T-helper 2 cell treated with Interferon-gamma antibody and Interleukin-4, amounts not matched to agents 100 ng/mL and 5 ng/mL, for 36 hours (primary cell): Measurements from ENCODE around the gene SERPINF2. TPM values are rescaled to one million over a fixed set of nuclear protein-coding genes. Genes with fewer than 3 reads are reported as not detected.
"Not testable (repeated sequence)": the region's sequence is repeated elsewhere in the genome, so short reads cannot be mapped to it uniquely, and the experiment has no call there.

Source experiments
- intact Hi-C: fragments of 100-400 bp; cut with micrococcal nuclease; formaldehyde crosslinking; loops from one replicate; pipeline ENCODE4 v1.15.1; 2023
- total RNA-seq: library from RNA; stranded (reverse); gene quantifications from 2 replicates; pipeline ENCODE4 v1.2.3, GENCODE V29; 2022

The SERPINF2 gene
- total RNA-seq, 1 donor from 2014 or later, result 0.48 TPM

- intact Hi-C loops, result no loop called here
Measured at GRCh38 chr17:1786708-1787107, 44.0 kb downstream of the SERPINF2 start.

GRCh38 chr17:1787301-1787902, 44.7 kb downstream of the SERPINF2 start:
- intact Hi-C loops, result no loop called here

GRCh38 chr17:1789936-1790335, 47.3 kb downstream of the SERPINF2 start:
- intact Hi-C loops, result no loop called here

DNA sequence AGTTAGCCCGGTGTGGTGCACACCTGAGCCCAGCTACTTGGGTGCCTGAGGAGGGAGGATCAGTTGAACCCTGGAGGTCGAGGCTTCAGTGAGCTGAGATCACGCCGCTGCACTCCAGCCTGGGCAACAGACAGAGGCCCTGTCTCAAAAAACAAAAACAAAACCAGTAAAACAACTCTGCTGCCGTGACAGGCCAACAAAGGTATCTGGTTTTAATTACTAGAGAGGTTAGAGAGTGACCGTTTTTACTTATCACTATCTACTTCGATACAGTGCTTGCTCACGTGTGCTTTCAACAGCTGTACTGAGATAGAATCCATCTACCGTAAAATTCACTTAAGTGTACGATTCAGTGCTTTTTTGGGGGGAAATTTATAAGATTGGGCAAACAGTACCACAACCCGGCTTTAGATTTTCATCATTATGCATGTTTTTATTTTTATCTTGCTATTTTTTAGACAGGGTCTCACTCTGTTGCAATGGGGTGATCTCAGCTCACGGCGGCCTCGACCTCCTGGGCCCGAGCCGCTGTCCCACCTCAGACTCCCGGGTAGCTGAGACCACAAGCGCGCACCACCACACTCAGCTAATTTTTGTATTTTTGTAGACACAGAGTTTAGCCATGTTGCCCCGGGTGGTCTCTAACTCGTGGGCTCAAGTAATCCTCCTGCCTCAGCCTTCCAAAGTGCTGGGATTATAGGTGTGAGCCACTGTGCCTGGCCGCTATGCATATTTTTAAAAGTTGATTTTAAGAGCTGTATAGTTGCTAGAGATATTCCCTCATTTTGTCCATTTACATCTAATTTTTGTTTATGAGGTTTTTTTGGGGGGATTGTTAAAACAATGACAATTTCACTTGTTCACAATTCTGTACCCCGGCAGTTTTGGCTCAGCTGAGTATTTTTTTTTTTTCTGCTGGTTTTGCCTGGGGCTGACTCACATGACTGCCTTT, 50.1 kb downstream of the SERPINF2 start:
- intact Hi-C loops, result no loop called here

GRCh38 chr17:1793447-1793806, 50.8 kb downstream of the SERPINF2 start:
- intact Hi-C loops, result no loop called here

DNA sequence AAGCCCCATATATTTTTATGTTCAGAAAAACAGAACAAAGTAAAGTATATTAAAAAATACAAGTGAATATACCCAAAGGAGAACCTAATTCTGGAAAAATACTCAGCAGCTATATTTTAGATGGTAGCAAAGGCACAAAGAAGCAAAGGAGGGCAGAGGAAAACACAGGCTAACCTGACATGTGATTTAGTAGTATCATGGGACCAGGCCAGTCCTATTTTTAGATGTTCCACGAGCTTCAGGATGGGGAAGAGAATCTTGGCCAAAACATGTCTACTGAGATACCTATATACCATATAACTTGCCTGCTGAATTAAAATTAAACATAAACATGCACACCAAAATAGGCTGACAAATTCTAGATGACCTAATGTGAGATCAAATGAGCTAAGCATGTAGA, 54.1 kb downstream of the SERPINF2 start:
- intact Hi-C loops, result no loop called here

DNA sequence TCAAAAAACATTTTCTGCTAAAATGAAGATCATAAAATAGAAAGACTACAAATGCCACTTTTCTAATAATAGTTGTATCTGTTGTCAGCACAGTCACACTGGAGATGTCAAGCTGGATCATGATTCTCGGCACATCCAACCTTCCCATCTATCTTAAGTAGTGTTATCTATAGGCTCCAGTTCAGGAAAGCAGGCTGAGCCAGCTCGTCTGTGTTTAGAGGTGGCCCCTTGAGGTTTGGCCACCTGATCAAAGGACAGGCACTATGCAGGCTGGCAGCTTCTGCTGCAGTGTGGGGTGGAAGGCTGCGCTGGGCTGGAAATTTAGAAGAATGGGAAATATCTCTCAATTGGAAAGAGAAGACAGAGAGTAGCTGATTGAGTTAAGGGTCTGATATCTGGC, 54.7 kb downstream of the SERPINF2 start:
- intact Hi-C loops, result no loop called here

- intact Hi-C loops, result not testable (repeated sequence)
Measured at GRCh38 chr17:1797846-1798245, 55.2 kb downstream of the SERPINF2 start.

DNA sequence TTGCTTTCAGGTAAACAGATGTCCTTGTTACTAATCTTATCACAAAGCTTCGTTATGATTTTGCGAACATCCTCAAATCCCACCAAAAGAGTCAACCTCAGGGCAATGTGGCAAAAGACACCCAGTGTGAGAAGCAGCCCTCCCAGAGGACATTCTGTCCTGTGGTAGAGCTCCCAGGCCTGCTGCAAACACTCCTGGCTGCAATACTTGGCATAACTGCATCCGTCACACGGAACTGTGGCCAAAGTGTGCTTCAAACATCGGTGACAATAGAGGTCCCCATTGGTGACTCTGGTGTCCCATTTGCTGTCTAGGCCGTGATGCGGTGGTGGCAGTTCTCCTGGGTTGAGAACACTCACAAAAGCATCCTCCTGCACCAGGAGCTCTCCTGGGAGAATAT, 57.6 kb downstream of the SERPINF2 start:
- intact Hi-C loops, result no loop called here

DNA sequence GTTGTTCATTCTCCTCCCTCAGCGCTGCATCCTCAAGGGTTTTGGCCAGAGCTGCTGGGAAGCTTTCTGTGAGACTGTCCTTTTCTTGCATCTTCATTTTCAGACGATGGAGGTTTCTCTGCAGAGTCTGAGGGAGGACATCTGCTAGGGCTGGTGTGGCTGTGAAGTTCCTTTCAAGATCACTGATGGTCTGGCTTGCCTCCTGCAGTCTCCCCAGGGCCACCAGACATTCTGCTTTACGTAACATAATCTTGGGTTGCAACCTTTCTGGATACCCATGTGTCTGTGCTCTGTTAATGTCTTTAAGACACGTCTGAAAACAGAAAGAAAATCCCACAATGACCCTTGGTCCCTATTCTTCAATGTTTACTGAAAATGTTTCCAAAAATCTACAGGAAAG, 58.0 kb downstream of the SERPINF2 start:
- intact Hi-C loops, result no loop called here

DNA sequence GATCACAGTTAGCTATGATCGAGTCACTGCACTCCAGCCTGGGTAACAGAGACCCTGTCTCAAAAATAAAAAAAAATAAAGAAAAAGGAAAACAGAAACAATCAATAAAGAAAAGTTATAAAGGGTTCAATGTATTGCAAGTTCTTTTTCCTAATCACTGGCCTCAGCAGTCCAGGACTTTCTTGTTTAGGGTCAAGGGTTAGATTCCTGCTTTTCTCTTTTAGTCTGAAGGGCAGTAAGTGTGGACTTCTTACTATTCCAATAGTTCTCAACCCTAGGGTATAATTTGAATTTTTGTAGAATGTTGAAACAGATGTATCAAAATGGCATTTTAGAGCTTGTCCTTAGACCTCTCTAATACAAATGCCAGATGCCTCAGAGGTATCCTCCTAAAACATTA, 59.8 kb downstream of the SERPINF2 start:
- intact Hi-C loops, result no loop called here

DNA sequence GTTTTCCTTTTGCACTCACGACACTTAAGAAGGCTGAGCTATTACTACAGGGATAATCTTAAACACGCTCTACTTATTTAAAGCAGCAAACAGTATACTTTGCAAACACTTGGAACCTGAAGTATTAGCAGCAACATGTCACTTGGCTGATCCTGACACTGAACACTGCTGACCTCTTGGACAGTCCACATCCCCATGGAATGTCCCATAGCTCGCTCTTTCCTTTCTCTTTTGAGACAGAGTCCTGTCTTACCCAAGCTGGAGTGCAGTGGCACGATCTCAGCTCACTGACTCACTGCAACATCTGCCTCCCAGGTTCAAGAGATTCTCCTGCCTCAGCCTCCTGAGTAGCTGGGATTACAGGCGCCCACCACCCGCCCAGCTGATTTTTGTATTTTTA, 60.6 kb downstream of the SERPINF2 start:
- intact Hi-C loops, result no loop called here

Other genes with a start within 250 kb of the SERPINF2 start
- gene INPP5K, start 226.3 kb upstream of the SERPINF2 start, total RNA-seq, result 42.2 and 43.8 TPM in 2 replicates
- gene PITPNA, start 180.1 kb upstream of the SERPINF2 start, total RNA-seq, result 53.6 and 59.6 TPM in 2 replicates
- gene SLC43A2, start 114.0 kb upstream of the SERPINF2 start, total RNA-seq, result 0.41 and 0.43 TPM in 2 replicates
- gene SCARF1, start 97.1 kb upstream of the SERPINF2 start, total RNA-seq, result 1.1 and 1.6 TPM in 2 replicates
- gene RILP, start 93.0 kb upstream of the SERPINF2 start, total RNA-seq, result 4.9 and 5.2 TPM in 2 replicates
- 374 and 375 TPM in 2 replicates for gene PRPF8, start 58.0 kb upstream of the SERPINF2 start, total RNA-seq
- 0.07 and 0.11 TPM in 2 replicates for gene TLCD2, start 32.5 kb upstream of the SERPINF2 start, total RNA-seq
- gene WDR81, start 18.2 kb upstream of the SERPINF2 start, total RNA-seq, result 41.0 and 42.4 TPM in 2 replicates
- 0.32 TPM in 1 of 2 replicates, not detected in the other for gene SERPINF1, start 19.2 kb downstream of the SERPINF2 start, total RNA-seq
- 35.8 and 36.6 TPM in 2 replicates for gene SMYD4, start 87.0 kb downstream of the SERPINF2 start, total RNA-seq
- gene RPA1, start 87.1 kb downstream of the SERPINF2 start, total RNA-seq, result 234 and 238 TPM in 2 replicates